T follicular helper cell (primary cell): ENCODE data around the gene ST3GAL3.
A peak's percentile ranks its signal among the peaks of the same experiment; 100 is the strongest.

ENCODE experiments used
- DNase-seq: peaks from one replicate; pipeline ENCODE4 v3.0.0-alpha.2; 2020; ENCODE audit warnings: low read depth

The ST3GAL3 gene

GRCh38 chr1:43942411-43942810, 235.1 kb downstream of the ST3GAL3 start:
- DNase-seq: no peak

GRCh38 chr1:43944860-43945259, 237.5 kb downstream of the ST3GAL3 start:
- DNase-seq: no peak

GRCh38 chr1:43945674-43946235, 238.4 kb downstream of the ST3GAL3 start:
- DNase-seq: no peak

GRCh38 chr1:43946236-43947060, 239.1 kb downstream of the ST3GAL3 start, which contains the start of gene IPO13:
Gene IPO13 (plus strand): TSS chr1:43946950. CDS start chr1:43947601, 651 bp downstream.
- DNase-seq: peak; percentile 92

- no peak for DNase-seq
These were observed 239.9 kb downstream of the ST3GAL3 start for GRCh38 chr1:43947061-43947873.

- no peak for DNase-seq
These were observed 240.6 kb downstream of the ST3GAL3 start for GRCh38 chr1:43947874-43948437.

GRCh38 chr1:43949678-43950077, 242.3 kb downstream of the ST3GAL3 start:
- DNase-seq: no peak

GRCh38 chr1:43951021-43951985, 244.0 kb downstream of the ST3GAL3 start:
- DNase-seq: no peak

GRCh38 chr1:43952731-43953346, 245.5 kb downstream of the ST3GAL3 start:
- no peak for DNase-seq

GRCh38 chr1:43953361-43953760, 246.0 kb downstream of the ST3GAL3 start:
- DNase-seq: no peak

GRCh38 chr1:43954036-43954435, 246.7 kb downstream of the ST3GAL3 start:
- DNase-seq: no peak

GRCh38 chr1:43956234-43956633, 248.9 kb downstream of the ST3GAL3 start:
- no peak for DNase-seq

- no peak for DNase-seq
These were observed 250.2 kb downstream of the ST3GAL3 start for GRCh38 chr1:43957407-43958040.

GRCh38 chr1:43958351-43959255, 251.3 kb downstream of the ST3GAL3 start:
- DNase-seq: no peak

- no peak for DNase-seq
These were observed 253.5 kb downstream of the ST3GAL3 start for GRCh38 chr1:43960798-43961197.

GRCh38 chr1:43961692-43962091, 254.4 kb downstream of the ST3GAL3 start:
- no peak for DNase-seq

- no peak for DNase-seq
These were observed 255.0 kb downstream of the ST3GAL3 start for GRCh38 chr1:43962324-43962723.

GRCh38 chr1:43963006-43963405, 255.7 kb downstream of the ST3GAL3 start:
- DNase-seq: no peak

- no peak for DNase-seq
These were observed 256.6 kb downstream of the ST3GAL3 start for GRCh38 chr1:43963890-43964289.
